ENCODE measurements around the gene RTP5.

DNA sequence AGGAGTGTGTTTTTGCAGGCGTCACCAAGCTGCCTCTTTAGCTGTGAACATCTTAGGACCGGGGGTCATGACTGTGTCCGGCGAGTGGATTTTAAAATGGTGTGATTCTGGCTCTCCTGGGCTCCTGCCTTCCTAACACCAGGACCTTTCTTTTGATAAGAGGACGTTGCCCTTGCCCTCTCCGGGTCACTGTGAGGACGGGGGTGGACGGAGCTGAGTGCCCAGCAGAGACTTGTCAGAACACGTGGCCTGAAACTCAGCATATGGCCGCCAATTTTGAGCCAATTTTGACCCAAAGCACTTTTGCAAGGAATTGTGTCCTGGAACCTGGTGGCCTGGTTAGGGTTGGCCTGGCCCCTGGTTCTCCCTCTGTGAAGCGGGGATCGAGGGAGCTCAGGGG lies 40.2 kb downstream of the RTP5 start:
- TF ChIP-seq, protein P1, sequence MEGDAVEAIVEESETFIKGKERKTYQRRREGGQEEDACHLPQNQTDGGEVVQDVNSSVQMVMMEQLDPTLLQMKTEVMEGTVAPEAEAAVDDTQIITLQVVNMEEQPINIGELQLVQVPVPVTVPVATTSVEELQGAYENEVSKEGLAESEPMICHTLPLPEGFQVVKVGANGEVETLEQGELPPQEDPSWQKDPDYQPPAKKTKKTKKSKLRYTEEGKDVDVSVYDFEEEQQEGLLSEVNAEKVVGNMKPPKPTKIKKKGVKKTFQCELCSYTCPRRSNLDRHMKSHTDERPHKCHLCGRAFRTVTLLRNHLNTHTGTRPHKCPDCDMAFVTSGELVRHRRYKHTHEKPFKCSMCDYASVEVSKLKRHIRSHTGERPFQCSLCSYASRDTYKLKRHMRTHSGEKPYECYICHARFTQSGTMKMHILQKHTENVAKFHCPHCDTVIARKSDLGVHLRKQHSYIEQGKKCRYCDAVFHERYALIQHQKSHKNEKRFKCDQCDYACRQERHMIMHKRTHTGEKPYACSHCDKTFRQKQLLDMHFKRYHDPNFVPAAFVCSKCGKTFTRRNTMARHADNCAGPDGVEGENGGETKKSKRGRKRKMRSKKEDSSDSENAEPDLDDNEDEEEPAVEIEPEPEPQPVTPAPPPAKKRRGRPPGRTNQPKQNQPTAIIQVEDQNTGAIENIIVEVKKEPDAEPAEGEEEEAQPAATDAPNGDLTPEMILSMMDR (IDR thresholded peaks at IDR 0.05), result no peak
- TF ChIP-seq POLR2A (IDR thresholded peaks at IDR 0.05) (no peak), POLR2AphosphoS5 (IDR thresholded peaks at IDR 0.05) (no peak), EP300 (IDR thresholded peaks at IDR 0.05) (no peak)
